Activated CD4-positive, alpha-beta T cell treated with anti-CD3 and anti-CD28 coated beads for 4 hours (primary cell): ENCODE measurements around the gene ROCK2.
"Not testable (repeated sequence)": the region's sequence is repeated elsewhere in the genome, so short reads cannot be mapped to it uniquely, and the experiment has no call there.

Experiments
- DNase-seq, 2 donors: peaks; one replicate each; pipeline ENCODE4 v3.0.0-alpha.2; 2020

The ROCK2 gene

DNA sequence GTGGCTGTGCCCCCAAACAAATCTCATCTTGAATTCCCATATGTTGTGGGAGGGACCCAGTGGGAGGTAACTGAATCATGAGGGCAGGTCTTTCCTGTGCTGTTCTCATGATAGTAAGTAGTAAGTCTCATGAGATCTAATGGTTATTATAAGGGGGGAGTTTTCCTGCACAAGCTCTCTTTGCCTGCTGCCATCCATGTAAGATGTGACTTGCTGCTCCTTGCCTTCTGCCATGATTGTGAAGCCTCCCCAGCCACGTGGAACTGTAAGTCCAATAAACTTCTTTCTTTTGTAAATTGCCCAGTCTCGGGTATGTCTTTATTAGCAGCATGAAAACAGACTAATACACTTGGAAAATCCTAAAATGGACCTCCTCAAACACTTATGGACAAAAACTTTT, 82.0 kb downstream of the ROCK2 start:
- not testable (repeated sequence) for DNase-seq

DNA sequence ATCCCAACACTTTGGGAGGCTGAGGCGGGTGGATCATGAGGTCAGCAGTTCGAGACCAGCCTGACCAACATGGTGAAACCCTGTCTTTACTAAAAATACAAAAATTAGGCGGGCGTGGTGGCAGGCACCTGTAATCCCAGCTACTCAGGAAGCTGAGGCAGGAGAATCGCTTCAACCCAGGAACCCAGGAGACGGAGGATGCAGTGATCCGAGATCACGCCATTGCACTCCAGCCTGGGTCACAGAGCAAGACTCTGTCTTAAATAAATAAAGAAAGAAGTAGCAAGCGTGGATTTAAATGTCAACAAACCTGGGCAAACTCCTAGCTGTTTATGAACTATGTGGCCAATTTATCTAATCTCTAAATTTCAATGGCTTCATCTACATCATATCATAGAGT, 82.9 kb downstream of the ROCK2 start:
- not testable (repeated sequence) for DNase-seq

GRCh38 chr2:11260979-11261378, 83.5 kb downstream of the ROCK2 start:
- no peak for DNase-seq

- no peak for DNase-seq
These were observed 86.5 kb downstream of the ROCK2 start for GRCh38 chr2:11257964-11258363.

DNA sequence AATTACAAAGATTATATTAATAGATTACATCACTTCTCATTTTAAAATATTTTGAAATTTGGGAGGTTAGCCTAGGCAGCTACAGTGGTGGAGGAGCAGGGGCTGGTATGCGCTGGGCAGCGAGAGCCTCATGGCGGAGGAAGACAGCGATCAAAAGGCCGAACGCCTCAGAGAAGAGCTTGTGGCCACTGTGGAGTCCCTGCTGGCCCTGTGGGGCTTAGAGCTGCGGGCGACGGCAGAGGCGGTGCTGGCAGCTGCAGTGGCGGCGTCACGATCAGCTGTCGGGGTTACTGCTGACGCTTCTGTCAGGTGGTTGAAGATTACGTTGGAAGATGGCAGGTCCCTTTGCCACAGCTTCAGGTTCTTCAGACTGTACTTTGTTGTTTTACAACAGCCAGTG, 87.4 kb downstream of the ROCK2 start:
- DNase-seq = no peak

DNA sequence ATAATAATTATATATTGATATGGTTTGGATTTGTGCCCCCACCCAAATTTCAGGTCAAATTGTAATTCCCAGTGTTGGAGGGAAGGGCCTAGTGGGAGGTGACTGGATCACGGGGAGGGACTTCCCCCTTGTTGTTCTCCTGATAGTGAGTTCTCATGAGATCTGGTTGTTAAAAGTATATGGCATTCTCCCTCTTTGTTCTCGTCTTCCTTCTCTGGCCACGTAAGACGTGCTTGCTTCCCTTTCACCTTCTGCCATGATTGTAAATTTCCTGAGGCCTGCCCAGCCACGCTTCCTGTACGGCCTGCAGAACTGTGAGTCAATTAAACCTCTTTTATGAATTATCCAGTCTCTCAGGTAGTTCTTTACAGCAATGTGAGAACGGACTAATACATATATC, 88.3 kb downstream of the ROCK2 start:
- DNase-seq = no peak

DNA sequence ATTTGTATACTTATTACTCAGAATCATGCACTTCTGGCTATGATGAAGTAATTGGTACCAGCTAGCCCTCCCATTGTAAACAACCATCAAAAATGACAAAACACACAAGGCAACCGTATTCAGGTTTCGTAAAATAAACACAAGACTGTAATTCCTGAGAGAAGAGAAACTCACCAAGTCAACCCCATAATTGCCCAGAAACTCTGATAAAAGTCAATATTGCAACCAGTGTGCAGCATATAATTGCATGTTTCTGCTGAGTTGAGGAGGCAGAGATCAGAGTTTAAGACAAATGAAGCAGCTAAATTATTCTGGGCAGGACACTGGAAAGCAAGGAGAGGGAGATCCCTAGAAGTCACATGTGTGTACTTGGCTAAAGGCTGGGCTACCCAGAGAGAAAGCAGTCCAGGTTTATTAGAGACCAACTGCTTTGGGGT, 90.3 kb downstream of the ROCK2 start:
- DNase-seq = no peak

GRCh38 chr2:11252458-11252857, 92.0 kb downstream of the ROCK2 start:
- not testable (repeated sequence) for DNase-seq

DNA sequence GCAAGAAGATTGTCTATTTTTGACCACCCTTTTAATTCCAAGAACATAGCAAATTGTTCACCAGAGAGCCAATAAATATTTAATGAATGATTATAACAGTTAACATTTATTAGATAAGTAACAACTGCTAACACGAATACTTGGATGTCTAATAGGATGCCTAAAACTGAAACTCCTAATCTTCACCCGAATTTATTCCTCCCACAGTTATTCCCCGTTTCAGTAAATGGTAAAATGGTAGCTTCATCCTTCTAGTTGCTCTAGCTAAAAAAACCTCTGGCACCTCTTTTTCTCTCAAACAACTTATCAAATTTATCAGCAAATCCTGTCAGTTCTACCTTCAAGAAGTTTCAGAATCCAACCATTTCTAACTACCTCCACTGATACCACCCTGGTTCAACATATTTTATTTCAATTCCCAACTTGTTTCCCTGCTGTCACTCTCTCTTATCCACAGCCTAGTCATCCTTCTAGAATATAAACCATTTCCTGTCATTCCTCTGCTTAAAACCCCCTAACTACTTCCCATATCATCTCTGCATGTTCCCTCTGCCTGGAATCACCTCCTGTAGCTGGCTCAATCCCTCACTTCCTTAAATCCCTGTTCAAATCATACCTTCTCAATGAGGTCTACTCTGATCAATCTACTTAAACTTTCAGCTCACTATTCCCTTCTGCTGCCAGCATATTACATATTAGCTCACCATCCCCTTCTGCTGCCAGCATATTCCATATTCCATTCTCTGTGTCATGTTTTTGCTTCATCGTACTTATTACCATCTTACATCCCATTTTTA, 93.8 kb downstream of the ROCK2 start:
- no peak for DNase-seq

- DNase-seq = no peak
These were observed 99.1 kb downstream of the ROCK2 start for GRCh38 chr2:11245322-11245721.

DNA sequence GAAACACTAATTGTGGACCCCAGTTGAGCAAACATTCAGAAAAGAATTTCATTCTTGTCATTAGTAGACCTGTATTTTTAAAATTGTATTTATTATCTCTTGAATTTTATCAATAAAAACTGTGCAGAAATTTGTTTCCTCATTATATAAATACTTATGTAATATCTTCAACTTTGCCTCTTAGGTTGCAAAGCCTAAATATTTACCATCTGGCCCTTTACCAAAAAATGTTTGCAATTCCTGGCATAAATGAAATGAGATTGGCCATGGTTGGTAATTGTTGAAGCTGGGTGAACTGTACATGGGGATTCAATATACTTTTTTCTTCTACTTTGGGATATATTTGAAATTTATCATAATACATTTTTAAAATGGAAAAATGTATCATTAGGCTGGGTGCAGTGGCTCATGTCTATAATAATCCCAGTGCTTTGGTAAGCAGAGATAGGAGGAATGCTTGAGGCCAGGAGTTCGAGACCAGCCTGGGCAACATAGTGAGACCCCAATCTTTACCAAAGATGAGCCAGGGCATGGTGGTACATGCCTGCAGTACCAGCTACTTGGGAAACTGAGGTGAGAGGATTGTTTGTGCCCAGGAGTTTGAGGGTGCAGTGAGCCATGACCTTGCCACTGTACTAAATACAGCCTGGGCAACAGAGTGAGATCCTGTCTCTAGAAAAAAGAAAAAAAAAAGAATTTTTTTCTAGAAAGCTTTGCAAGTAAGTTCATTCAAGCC, 100.2 kb downstream of the ROCK2 start:
- no peak for DNase-seq

- no peak for DNase-seq
These were observed 100.9 kb downstream of the ROCK2 start for GRCh38 chr2:11243512-11243911.

- no peak for DNase-seq
These were observed 101.8 kb downstream of the ROCK2 start for GRCh38 chr2:11242542-11243174.

GRCh38 chr2:11241412-11242203, 102.8 kb downstream of the ROCK2 start:
- DNase-seq = no peak

DNA sequence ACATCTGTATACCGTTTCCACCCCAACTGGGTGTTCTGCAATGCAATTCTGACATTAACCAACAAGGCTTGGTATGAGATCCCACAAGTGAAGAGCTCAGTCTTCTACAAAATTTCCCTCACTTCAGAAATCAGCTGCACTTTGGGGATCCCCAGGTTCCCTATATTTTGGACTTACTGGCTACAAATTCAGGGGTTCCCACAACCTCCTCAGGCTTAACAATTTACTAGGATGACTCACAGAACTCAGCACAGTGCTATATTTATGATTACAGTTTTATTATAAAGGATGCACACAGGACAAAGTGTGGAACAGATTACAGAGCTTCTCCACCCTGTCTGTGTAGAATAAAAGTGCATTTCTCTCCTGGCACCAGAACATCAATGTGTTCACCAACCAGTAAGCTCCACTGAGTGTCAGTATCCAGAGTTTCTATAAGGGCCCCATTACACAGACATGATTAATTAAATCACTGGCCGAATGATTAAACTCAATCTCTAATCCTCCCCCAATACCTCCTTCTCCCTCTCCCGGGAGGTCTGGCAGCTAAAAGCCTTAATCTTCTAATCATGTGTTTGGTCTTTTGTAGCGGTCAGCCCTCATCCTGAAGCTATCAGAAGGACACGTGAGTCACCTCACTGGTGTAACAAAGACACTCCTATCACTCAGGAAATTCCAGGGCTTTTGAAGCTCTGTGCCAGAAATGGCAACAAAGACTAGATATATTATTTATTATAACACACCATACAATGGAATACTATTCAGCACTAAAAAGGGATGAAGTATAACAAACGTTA, 104.6 kb downstream of the ROCK2 start:
- DNase-seq = no peak

DNA sequence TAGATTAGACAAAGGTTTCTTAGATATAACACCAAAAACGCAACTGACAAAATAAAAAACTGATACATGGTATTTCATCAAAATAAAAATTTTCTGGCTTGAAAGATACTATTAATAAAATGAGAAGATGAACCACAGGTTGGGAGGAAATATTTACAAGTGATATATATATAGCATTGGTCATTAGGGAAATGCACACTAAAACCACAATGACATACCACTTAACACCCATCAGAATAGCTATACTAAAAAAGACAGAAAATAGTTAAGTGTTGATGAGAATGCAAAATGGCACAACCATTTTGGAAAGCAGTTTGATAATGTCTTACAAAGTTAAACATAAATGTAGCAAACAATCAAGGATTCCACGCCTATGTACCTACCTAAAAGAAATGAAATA, 105.3 kb downstream of the ROCK2 start:
- DNase-seq = no peak

DNA sequence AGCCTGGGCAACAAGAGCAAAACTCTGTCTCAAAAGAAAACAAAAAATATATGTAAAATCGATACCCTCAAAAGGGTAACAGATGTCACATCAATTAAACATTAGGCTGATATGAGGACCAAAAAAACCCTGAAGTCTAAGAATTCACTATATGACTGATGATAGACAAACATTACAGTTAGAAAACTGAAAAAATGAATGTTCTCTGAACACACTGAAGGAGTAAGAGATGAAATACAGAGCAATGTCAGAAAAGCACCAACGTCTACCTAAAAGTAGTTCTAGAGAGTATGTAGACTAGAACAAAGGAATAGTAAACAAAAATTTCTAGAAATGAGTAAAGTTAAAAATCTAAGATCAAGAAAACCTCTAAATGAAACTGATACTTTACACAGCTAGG, 107.3 kb downstream of the ROCK2 start:
- DNase-seq = no peak

DNA sequence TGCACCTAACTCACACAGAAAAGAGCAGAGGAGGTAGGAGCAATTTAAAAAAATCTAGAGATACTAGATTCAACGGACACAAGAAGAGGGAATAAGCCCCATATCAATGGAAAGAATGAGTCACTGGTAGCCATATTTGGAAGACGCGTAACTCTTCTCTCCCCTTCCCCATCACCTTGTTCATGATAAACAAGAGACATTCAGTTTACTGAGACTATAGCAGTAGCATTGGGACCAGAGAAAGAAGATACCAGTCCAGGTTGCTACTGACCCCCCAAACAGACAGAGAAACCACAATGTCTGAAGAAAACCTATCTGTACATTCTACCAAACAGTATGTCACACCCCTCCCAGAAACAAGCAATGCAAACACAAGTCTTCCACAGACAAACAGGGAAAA, 108.1 kb downstream of the ROCK2 start:
- no peak for DNase-seq

DNA sequence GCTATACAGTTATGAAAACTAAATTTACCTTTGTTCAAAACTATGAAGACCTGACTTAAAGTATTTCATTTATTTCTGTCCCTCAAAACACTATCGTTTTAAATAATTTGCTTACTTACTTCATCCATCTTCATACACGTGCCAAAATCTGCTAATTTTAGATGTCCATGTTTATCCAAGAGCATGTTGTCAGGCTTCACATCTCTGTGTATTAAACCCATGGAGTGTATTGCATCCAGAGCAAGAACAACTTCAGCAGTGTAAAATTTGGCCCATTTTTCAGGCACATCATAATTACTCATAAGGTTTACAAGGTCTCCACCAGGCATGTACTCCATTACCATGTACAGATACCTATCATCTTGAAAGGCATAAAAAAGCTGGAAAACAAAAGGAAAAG, 108.9 kb downstream of the ROCK2 start:
- DNase-seq = no peak

DNA sequence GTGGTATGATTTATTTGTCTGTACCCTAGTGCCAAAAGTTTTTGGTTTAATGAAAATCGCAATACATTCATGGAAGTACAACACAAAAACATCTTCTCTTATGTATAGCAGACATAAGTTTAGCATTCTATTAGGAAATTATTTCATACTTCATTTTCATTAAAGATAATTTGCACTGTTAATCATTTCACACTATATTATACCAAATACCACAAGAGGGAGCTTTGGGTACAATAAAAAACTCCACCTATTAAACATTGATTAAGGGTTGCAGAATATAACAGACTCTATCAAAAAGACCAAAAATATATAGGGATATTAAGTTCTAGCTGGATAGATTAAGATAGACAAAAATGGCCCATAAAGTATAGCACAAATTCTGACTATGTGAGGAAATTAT, 110.1 kb downstream of the ROCK2 start:
- no peak for DNase-seq

DNA sequence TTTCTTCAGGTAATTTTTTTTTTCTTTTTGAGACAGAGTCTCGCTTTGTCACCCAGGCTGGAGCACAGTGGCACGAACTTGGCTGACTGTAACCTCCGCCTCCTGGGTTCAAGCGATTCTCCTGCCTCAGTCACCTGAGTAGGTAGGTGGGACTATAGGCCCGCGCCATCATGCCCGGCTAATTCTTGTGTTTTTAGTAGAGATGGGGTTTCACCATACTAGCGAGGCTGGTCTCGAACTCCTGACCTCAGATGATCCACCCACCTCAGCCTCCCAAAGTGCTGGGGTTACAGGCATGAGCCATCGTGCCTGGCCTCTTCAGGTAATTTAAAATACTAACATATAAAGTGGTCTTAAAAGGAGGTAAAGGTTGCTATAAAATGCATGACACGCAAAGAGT, 113.2 kb downstream of the ROCK2 start:
- DNase-seq = not testable (repeated sequence)

DNA sequence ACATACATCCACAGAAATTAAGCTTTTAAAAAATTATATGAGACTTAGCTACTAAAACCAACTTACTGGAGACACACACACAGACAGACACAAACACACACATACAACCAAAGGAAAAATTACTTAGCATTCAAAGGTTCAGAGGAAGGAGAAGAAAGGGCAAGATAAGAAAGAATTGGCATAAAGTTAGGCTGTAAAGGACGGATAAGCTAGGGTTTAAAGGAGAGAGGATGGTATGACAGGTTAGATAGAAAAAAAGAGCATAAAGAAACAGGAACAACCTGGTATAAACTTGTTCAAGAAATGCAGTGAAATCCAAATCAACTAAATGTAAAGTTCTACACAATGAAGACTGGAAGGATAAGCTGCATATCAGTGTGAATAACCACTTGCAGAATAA, 115.7 kb downstream of the ROCK2 start:
- DNase-seq = no peak
